ENCODE data around the gene TGFB1.

TGFB1 gene

DNA sequence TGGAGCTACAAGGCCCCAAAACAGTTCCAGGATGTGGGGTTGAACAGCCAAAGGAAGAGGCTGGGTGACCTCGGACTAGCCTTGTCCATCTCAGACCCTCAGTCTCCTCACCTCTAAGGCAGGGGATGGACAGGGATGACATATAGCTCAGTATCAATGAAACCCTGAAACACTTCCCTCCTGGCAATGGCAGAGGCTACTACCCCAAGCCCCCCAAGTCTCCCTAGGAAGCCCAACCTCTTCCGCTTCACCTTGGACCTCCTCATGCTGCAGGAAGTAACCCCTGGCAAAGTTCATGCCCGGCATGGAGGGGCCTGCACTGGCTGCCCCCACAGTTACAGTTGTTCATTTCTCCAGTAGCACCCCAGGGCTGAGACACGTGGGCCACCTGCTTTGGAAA, 33.2 kb downstream of the TGFB1 start:
- no peak for DNase-seq (ENCODE audit: low spot score)
- TF ChIP-seq, protein P1, sequence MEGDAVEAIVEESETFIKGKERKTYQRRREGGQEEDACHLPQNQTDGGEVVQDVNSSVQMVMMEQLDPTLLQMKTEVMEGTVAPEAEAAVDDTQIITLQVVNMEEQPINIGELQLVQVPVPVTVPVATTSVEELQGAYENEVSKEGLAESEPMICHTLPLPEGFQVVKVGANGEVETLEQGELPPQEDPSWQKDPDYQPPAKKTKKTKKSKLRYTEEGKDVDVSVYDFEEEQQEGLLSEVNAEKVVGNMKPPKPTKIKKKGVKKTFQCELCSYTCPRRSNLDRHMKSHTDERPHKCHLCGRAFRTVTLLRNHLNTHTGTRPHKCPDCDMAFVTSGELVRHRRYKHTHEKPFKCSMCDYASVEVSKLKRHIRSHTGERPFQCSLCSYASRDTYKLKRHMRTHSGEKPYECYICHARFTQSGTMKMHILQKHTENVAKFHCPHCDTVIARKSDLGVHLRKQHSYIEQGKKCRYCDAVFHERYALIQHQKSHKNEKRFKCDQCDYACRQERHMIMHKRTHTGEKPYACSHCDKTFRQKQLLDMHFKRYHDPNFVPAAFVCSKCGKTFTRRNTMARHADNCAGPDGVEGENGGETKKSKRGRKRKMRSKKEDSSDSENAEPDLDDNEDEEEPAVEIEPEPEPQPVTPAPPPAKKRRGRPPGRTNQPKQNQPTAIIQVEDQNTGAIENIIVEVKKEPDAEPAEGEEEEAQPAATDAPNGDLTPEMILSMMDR (IDR thresholded peaks at IDR 0.05; ENCODE audit: extremely low read depth, missing control alignments) = no peak

DNA sequence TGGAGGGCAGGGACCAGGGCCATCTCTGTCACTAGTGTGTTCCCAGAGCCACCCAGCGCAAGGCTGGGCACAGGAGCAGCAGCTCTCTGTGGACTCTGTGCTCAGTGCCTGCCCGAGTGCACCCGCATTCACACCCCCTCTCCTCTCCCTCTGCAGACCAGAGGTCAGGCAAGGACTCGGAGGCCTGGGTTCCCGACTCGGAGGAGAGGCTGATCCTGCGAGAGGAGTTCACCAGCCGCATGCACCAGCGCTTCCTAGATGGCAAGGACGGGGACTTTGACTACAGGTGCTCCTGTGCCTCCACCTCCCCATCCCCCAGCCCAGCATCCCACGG, 33.6 kb downstream of the TGFB1 start:
- TF ChIP-seq, protein P1 (IDR thresholded peaks at IDR 0.05; ENCODE audit: extremely low read depth, missing control alignments) = no peak
- no peak for DNase-seq (ENCODE audit: low spot score)

DNA sequence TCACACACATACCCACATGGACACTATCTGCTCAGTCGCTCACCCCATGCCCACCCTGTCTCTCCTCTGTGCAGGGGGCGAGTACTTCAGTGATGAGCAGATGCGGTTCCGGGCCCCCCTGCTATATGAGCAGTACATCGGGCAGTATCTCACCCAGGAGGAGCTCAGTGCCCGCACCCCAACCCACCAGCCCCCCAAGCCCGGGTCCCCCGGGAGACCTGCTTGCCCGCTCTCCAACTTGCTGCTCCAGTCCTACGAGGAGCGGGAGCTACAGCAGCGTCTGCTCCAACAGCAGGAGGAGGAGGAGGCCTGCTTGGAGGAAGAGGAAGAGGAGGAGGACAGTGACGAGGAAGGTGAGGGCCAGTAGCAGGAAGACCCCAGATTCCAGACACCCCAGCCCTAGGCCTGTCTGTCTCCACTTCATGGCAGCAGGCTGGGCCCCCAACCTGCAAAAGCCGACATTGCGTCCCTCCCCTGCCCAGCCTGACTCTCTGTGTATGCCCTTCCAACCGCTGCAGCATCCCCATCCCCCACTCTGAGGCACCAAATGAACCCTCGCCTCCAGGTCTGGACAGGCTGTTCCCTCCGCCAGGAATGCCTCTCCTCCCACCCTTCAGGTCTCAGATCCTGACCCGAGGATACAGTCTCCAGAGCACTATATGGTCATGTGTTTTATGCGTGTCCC, 34.1 kb downstream of the TGFB1 start:
- DNase-seq (ENCODE audit: low spot score) = no peak
- TF ChIP-seq, protein P1 (IDR thresholded peaks at IDR 0.05; ENCODE audit: extremely low read depth, missing control alignments) = no peak

DNA sequence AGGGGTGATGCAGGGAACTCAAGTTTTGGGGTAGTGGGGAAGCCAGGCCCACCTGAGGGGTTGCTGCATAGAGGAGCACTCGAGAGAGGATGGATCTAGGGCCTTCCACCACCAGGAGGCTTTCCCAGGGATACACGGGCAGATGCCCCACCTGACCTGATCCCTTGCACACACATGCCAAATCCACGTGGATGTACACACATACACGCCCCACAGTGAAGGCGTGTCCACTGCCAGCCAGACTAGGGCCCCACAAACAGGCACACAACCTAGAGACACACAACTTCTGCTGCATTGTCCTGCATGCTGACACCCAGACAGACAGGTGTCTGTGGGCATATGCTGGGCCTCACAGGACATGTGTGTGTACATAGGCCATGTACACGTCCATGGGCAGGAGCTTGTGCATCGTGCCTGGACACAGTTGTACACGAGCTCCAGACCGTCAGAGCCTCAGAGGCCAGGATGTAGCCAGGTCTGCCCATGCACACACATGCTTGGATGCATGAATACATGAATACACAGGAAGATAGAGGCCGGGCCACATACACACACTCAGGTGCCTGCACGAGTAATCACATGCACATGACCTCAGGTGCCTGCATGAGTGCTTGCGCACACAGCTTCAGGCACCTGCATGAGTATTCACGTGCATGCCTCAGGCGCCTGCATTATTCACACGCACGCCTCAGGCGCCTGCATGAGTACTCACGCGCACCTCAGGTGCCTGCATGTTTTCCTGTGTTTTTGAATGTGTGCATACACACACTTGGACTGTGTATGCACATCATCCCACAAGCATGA, 34.8 kb downstream of the TGFB1 start:
- TF ChIP-seq, protein P1 (IDR thresholded peaks at IDR 0.05; ENCODE audit: extremely low read depth, missing control alignments) = no peak
- DNase-seq (ENCODE audit: low spot score) = no peak

DNA sequence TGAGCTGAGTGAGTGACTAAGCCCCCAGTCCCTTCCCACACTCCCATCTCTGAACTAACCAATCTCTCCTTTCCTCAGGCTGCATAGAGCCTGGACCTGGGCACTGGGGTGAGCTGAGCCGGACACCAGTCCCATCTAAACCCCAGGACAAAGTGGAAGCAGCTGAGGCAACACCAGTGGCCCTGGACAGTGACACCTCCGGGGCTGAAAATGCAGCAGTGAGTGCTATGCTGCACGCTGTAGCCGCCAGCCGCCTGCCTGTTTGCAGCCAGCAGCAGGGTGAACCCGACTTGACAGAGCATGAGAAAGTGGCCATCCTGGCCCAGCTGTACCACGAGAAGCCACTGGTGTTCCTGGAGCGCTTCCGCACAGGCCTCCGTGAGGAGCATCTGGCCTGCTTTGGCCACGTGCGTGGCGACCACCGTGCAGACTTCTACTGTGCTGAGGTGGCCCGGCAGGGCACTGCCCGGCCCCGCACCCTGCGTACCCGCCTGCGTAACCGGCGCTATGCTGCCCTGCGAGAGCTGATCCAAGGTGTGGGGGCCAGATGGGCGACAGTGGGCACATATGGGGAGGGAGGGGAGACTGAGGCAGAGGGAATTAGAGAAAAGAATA, 37.3 kb downstream of the TGFB1 start:
- DNase-seq (ENCODE audit: low spot score) = no peak

DNA sequence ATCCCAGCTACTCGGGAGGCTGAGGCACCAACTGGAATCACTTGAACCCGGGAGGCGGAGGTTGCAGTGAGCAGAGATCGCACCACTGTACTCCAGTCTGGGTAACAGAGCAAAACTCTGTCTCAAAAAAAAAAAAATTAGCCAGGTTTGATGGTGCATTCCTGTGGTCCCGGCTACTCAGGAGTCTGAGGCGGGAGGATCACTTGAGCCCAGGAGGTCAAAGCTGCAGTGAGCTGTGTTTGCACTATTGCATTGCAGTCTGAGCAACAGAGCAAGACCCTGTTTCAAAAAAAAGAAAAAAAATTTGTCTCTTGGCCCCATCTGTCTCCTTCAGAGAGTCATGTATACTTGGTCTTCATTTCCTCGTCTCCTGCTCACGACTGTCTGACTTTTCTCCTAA, 42.1 kb downstream of the TGFB1 start:
- TF ChIP-seq, protein P1 (IDR thresholded peaks at IDR 0.05; ENCODE audit: extremely low read depth, missing control alignments) = no peak
- DNase-seq (ENCODE audit: low spot score) = no peak

More for the DNA sequence above, 37.3 kb downstream of the TGFB1 start:
- TF ChIP-seq, protein P1 (IDR thresholded peaks at IDR 0.05; ENCODE audit: extremely low read depth, missing control alignments) = no peak

DNA sequence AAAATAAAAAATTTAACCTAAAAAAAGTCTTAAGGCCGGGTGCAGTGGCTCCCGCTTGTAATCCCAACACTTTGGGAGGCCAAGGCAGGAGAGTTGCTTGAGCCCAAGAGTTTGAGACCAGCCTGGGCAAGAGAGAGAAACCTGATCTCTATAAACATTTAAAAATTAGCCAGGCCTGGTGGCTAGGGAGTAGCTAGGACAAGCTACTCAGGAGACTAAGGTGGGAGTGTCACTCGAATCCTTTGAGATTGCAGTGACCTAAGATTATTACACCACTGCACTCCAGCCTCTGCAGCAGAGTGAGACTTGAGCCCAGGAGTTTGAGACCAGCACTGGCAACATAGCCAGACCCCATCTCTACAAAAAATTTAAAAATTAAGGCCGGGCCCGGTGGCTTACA, 42.6 kb downstream of the TGFB1 start:
- DNase-seq (ENCODE audit: low spot score) = no peak
- TF ChIP-seq, protein P1 (IDR thresholded peaks at IDR 0.05; ENCODE audit: extremely low read depth, missing control alignments) = no peak
